Left lung (tissue), 10 donors: ENCODE measurements around the gene MRPS16. TPM values are rescaled to one million over a fixed set of nuclear protein-coding genes. Genes with fewer than 3 reads are reported as not detected.

Source experiments
- ATAC-seq: fragments of 200-7000 bp; cut with Tn5 transposase; one replicate; pipeline ENCODE4 v1.9.1; 2020; ENCODE audit warnings: moderate library complexity
- DNase-seq, 4 donors: peaks; one replicate each; pipeline ENCODE4 v3.0.0-alpha.2; 2013 to 2020
- H3K27ac ChIP-seq, 2 donors: fragments of 200-600 bp; sonication (generic) in 1 of 2; one replicate each; pipeline versions ENCODE4 v1.5.0 to v1.8.0; 2020 to 2021
- H3K27me3 ChIP-seq, 2 donors: fragments of 200-600 bp; sonication (generic) in 1 of 2; one replicate each; pipeline versions ENCODE4 v1.5.0 to v1.8.0; 2020 to 2021
- H3K36me3 ChIP-seq, 2 donors: fragments of 200-600 bp; sonication (generic) in 1 of 2; one replicate each; pipeline versions ENCODE4 v1.5.0 to v1.8.0; 2020 to 2021
- H3K4me1 ChIP-seq, 2 donors: fragments of 200-600 bp; one replicate each; pipeline ENCODE4 v1.8.0; 2021
- H3K4me3 ChIP-seq, 2 donors: fragments of 200-600 bp; sonication (generic) in 1 of 2; one replicate each; pipeline versions ENCODE4 v1.5.0 to v1.8.0; 2020 to 2021; ENCODE audit warnings: mild to moderate bottlenecking in 1 of 2
- H3K9me3 ChIP-seq, 2 donors: fragments of 200-600 bp; sonication (generic) in 1 of 2; one replicate each; pipeline versions ENCODE4 v1.5.0 to v1.8.0; 2020 to 2021
- intact Hi-C, 2 donors: fragments of 100-400 bp; cut with DNase I; formaldehyde crosslinking; loops; one replicate each; pipeline versions ENCODE4 v1.11.2 to v1.14.2; 2022
- polyA plus RNA-seq, 6 donors: library from polyadenylated mRNA; unstranded; fragments of 120-200 nt; gene quantifications; one replicate each; pipeline ENCODE4 v1.2.1, GENCODE V29; 2013; ENCODE audit not compliant: insufficient read length in 6 of 6
- total RNA-seq, 2 donors: library from RNA; stranded (reverse); fragmentation: NEBNext Ultra II Directional; extraction: Animal tissue kit (Norgen Biotek cat#: 25700); gene quantifications; one replicate each; pipeline ENCODE4 v1.2.1, GENCODE V29; 2021
- TF ChIP-seq, protein P1 (sequence below), 2 donors: fragments of 200-600 bp; sonication (generic) in 1 of 2; IDR thresholded peaks; one replicate each; pipeline versions ENCODE4 v1.5.0 to v1.8.0; 2021; ENCODE audit warnings: antibody characterized with exemption in 2 of 2
- donor health status: DM: no; HTN: yes; CAD: no.
- donor health status: DM: no; HTN: no; CAD: no.

Gene MRPS16
- total and polyA plus RNA-seq, 8 donors = 57.2 to 83.6 (median 66.4) TPM

DNA sequence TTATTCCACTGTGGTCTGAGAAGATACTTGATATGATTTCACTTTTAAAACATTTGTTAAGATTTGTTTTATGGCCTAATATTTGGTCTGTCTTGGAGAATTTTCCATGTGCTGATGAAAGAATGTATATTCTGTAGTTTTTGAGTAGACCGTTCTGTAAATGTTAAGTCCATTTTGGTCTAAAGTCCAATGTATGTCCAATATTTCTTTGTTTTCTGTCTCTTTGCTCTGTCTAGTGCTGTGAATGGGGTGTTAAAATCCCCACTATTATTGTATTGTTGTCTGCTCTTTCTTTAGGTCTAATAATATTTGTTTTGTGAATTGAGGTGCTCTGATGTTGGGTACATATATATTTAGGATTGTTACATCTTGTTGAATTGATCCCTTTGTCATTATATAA, 36.7 kb downstream of the MRPS16 start:
- no peak for ATAC-seq
- TF ChIP-seq, protein P1, sequence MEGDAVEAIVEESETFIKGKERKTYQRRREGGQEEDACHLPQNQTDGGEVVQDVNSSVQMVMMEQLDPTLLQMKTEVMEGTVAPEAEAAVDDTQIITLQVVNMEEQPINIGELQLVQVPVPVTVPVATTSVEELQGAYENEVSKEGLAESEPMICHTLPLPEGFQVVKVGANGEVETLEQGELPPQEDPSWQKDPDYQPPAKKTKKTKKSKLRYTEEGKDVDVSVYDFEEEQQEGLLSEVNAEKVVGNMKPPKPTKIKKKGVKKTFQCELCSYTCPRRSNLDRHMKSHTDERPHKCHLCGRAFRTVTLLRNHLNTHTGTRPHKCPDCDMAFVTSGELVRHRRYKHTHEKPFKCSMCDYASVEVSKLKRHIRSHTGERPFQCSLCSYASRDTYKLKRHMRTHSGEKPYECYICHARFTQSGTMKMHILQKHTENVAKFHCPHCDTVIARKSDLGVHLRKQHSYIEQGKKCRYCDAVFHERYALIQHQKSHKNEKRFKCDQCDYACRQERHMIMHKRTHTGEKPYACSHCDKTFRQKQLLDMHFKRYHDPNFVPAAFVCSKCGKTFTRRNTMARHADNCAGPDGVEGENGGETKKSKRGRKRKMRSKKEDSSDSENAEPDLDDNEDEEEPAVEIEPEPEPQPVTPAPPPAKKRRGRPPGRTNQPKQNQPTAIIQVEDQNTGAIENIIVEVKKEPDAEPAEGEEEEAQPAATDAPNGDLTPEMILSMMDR (IDR thresholded peaks at IDR 0.05) = no peak
- intact Hi-C loops = no loop called here

DNA sequence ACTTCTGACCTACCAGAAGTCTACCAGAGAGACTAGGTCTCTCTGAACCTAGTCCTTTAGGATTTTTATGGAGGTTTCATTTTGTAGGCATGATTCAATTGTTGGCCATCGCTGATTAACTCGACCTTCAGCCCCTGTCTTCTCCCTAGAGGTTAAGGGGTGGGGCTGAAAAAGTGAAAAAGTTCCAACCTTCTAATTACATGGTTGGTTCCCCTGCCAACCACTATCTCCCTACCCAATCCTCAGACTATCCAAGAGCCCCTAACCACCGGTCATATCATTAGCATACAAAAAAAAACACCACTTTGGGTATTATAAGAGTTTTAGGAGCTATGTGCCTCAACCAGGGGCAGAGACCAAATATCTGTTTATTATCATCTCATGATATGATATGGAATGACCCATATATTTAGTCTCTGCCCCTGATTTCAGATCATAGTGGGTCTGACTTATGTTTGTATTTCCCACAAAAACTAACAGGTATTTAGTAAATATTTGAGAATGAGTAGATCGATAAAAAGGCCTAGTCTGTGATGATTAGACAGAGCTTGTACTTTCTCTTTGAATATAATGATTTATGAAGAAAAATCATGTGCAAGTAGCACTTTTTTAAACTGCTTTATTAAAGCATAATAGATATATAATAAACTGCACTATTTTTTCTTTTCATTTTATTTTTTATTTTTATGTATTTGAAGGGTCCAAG, 41.2 kb downstream of the MRPS16 start:
- Histone ChIP-seq H3K4me3 (no peak overlapping the region), H3K27me3 (no peaks in the 10 kb centered on the region), H3K9me3 (no peaks in the 10 kb centered on the region), H3K27ac (no peak overlapping the region), H3K36me3 (peaks cover 0 to 29% of the 10 kb centered on the region in 2 donors), H3K4me1 (no peaks in the 10 kb centered on the region)
- TF ChIP-seq, protein P1 (IDR thresholded peaks at IDR 0.05) = no peak
- DNase-seq (no peak), ATAC-seq (no peak)
- intact Hi-C loops = no loop called here

More for the DNA sequence above, 36.7 kb downstream of the MRPS16 start:
- Histone ChIP-seq H3K27me3 (no peaks in the 10 kb centered on the region), H3K4me3 (no peak overlapping the region), H3K9me3 (no peaks in the 10 kb centered on the region), H3K27ac (no peak overlapping the region), H3K36me3 (peaks cover 0 to 29% of the 10 kb centered on the region in 2 donors), H3K4me1 (no peaks in the 10 kb centered on the region)
- no peak for DNase-seq

DNA sequence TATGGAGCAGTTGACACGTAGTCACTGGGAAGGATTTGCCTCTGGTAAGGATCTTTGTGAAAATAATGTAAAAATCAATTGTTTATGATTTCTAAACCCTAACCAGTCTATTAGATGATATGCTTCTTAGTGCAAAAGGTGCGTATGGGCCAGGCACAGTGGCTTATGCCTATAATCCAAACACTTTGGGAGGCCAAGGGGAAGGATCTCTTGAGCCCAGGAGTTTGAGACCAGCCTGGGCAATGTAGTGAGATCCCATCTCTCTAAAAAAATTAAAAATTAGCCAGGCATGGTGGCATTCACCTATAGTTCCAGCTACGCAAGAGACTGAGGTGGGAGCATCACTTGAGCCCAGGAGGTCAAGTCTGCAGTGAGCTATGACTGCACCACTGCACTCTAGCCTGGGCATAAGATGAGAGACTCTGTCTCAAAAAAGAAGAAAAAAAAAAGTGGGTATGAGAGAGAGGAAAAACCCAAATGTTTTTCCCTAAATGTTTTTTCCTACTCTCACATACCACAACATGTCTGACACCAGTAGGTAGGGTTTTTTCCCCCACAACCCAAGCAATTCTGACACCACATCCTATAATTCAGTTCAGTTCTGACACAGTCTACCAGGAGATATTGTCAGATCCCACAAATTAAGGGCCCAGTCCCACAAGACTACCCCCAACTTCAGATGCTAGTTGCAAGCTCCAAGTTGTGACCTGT, 41.9 kb downstream of the MRPS16 start:
- TF ChIP-seq, protein P1 (IDR thresholded peaks at IDR 0.05) = no peak
- no peak for DNase-seq
- Histone ChIP-seq H3K36me3 (peaks cover 0 to 29% of the 10 kb centered on the region in 2 donors), H3K4me1 (no peaks in the 10 kb centered on the region), H3K27ac (no peak overlapping the region), H3K9me3 (no peaks in the 10 kb centered on the region), H3K27me3 (no peaks in the 10 kb centered on the region), H3K4me3 (no peak overlapping the region)
- intact Hi-C loops = no loop called here
- ATAC-seq = no peak

DNA sequence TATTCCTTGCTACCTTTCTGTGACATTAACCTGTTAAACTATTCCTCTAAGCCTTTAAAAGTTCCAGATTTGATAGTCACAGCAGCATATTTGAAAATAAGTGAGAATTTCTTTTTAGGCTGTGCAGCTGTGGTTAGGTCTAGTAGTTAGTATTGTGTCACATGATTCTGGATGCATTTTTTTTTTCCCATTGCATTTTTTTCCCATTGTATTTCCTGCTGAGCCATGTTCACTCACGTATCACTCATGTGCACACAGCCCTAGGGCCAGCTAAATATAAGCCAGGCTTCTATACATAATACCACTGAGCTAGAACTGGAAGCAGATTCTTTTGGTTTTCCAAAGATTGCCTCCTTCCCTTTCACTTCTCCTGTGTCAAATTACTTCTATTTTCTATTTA, 42.7 kb downstream of the MRPS16 start:
- no peak for DNase-seq

DNA sequence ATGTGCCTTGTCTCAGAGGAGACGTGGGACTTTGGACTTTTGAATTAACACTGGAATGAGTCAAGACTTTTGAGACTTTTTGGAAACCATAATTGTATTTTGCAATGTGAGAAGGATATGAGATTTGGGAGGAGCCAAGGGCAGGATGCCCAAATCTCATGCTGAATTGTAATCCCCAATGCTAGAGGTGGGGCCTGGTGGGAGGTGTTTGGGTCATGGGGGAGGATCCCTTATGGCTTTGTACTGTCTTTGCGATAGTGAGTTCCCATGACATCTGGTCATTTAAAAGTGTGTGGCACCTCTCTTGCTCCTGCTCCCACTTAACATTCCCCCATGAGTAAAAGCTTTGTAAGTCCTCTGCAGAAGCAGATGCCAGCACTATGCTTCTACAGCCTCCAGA, 44.6 kb downstream of the MRPS16 start:
- DNase-seq (no peak), ATAC-seq (no peak)
- Histone ChIP-seq H3K4me3 (no peak overlapping the region), H3K4me1 (no peaks in the 10 kb centered on the region), H3K27me3 (no peaks in the 10 kb centered on the region), H3K9me3 (no peaks in the 10 kb centered on the region), H3K36me3 (peaks cover 0 to 29% of the 10 kb centered on the region in 2 donors), H3K27ac (no peak overlapping the region)
- intact Hi-C loops = no loop called here
- TF ChIP-seq, protein P1 (IDR thresholded peaks at IDR 0.05) = no peak

More for the DNA sequence above, 42.7 kb downstream of the MRPS16 start:
- intact Hi-C loops = no loop called here
- Histone ChIP-seq H3K27ac (no peak overlapping the region), H3K27me3 (no peaks in the 10 kb centered on the region), H3K4me1 (no peaks in the 10 kb centered on the region), H3K9me3 (no peaks in the 10 kb centered on the region), H3K36me3 (peaks cover 0 to 29% of the 10 kb centered on the region in 2 donors), H3K4me3 (no peak overlapping the region)
- no peak for ATAC-seq
- TF ChIP-seq, protein P1 (IDR thresholded peaks at IDR 0.05) = no peak
